Measurements from ENCODE around the gene CDC20.

CDC20 gene

GRCh38 chr1:43315963-43316737 is 42.6 kb upstream of the CDC20 start:
- Histone ChIP-seq H3K4me1 (ENCODE audit: insufficient read depth, poor library complexity, severe bottlenecking) (no peaks in the 10 kb centered on the region), H3K4me3 (ENCODE audit: severe bottlenecking) (no peak overlapping the region), H3K27me3 (ENCODE audit: insufficient read depth, poor library complexity, severe bottlenecking) (no peaks in the 10 kb centered on the region), H3K36me3 (ENCODE audit: low read depth) (no peaks in the 10 kb centered on the region), H3K9me3 (ENCODE audit: severe bottlenecking) (no peaks in the 10 kb centered on the region), H3K27ac (ENCODE audit: poor library complexity, severe bottlenecking) (no peak overlapping the region)
- ATAC-seq (ENCODE audit: low read depth) (no peak), DNase-seq (ENCODE audit: low spot score) (peak; percentile 23)
- TF ChIP-seq, protein P1, sequence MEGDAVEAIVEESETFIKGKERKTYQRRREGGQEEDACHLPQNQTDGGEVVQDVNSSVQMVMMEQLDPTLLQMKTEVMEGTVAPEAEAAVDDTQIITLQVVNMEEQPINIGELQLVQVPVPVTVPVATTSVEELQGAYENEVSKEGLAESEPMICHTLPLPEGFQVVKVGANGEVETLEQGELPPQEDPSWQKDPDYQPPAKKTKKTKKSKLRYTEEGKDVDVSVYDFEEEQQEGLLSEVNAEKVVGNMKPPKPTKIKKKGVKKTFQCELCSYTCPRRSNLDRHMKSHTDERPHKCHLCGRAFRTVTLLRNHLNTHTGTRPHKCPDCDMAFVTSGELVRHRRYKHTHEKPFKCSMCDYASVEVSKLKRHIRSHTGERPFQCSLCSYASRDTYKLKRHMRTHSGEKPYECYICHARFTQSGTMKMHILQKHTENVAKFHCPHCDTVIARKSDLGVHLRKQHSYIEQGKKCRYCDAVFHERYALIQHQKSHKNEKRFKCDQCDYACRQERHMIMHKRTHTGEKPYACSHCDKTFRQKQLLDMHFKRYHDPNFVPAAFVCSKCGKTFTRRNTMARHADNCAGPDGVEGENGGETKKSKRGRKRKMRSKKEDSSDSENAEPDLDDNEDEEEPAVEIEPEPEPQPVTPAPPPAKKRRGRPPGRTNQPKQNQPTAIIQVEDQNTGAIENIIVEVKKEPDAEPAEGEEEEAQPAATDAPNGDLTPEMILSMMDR (IDR thresholded peaks at IDR 0.05; ENCODE audit: poor library complexity, severe bottlenecking), result no peak

- H3K9me3 ChIP-seq (ENCODE audit: severe bottlenecking), result no peaks in the 10 kb centered on the region
- no peak overlapping the region for H3K27ac ChIP-seq (ENCODE audit: poor library complexity, severe bottlenecking)
- no peaks in the 10 kb centered on the region for H3K4me1 ChIP-seq (ENCODE audit: insufficient read depth, poor library complexity, severe bottlenecking)
- no peak overlapping the region for H3K4me3 ChIP-seq (ENCODE audit: severe bottlenecking)
- DNase-seq (ENCODE audit: low spot score), result no peak
- TF ChIP-seq, protein P1 (IDR thresholded peaks at IDR 0.05; ENCODE audit: poor library complexity, severe bottlenecking), result no peak
- no peaks in the 10 kb centered on the region for H3K27me3 ChIP-seq (ENCODE audit: insufficient read depth, poor library complexity, severe bottlenecking)
- ATAC-seq (ENCODE audit: low read depth), result no peak
- H3K36me3 ChIP-seq (ENCODE audit: low read depth), result no peaks in the 10 kb centered on the region
Measured at GRCh38 chr1:43316738-43317520, 41.9 kb upstream of the CDC20 start.

- Histone ChIP-seq H3K4me3 (ENCODE audit: severe bottlenecking) (no peak overlapping the region), H3K9me3 (ENCODE audit: severe bottlenecking) (no peaks in the 10 kb centered on the region), H3K27ac (ENCODE audit: poor library complexity, severe bottlenecking) (no peak overlapping the region), H3K27me3 (ENCODE audit: insufficient read depth, poor library complexity, severe bottlenecking) (no peaks in the 10 kb centered on the region), H3K36me3 (ENCODE audit: low read depth) (no peaks in the 10 kb centered on the region), H3K4me1 (ENCODE audit: insufficient read depth, poor library complexity, severe bottlenecking) (no peaks in the 10 kb centered on the region)
- DNase-seq (ENCODE audit: low spot score) (no peak), ATAC-seq (ENCODE audit: low read depth) (no peak)
- TF ChIP-seq, protein P1 (IDR thresholded peaks at IDR 0.05; ENCODE audit: poor library complexity, severe bottlenecking), result no peak
Measured at GRCh38 chr1:43317817-43318471, 40.8 kb upstream of the CDC20 start.

DNA sequence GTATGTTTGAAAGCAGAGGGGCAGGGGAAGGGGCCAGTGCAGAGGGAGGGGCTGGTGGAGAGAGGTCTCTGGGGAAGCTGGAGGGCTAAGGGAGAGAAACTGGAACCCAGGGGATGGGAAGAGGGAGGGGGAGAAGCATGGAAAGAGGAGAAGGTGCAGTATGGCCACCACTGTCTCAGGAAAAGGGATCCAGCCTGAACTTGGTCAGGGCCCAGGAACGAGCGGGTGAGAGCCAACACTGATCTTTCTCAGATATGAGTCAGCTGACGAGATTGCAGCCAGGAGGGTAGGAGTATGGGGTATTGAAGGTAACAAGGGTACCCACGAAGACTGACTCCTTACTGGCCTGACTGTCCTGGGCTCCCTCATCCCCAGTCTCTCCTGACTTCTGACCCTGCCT is 40.0 kb upstream of the CDC20 start:
- H3K27ac ChIP-seq (ENCODE audit: poor library complexity, severe bottlenecking), result no peak overlapping the region
- ATAC-seq (ENCODE audit: low read depth) (no peak), DNase-seq (ENCODE audit: low spot score) (no peak)
- no peaks in the 10 kb centered on the region for H3K4me1 ChIP-seq (ENCODE audit: insufficient read depth, poor library complexity, severe bottlenecking)
- TF ChIP-seq, protein P1 (IDR thresholded peaks at IDR 0.05; ENCODE audit: poor library complexity, severe bottlenecking), result no peak
- H3K27me3 ChIP-seq (ENCODE audit: insufficient read depth, poor library complexity, severe bottlenecking), result no peaks in the 10 kb centered on the region
- no peak overlapping the region for H3K4me3 ChIP-seq (ENCODE audit: severe bottlenecking)
- H3K36me3 ChIP-seq (ENCODE audit: low read depth), result no peaks in the 10 kb centered on the region
- H3K9me3 ChIP-seq (ENCODE audit: severe bottlenecking), result no peaks in the 10 kb centered on the region

All from RWPE2 (cell line).